ENCODE results near the gene PMIS2.

Gene PMIS2

GRCh38 chr19:35556846-35557538 lies 29.0 kb upstream of the PMIS2 start:
- no peak for DNase-seq

DNA sequence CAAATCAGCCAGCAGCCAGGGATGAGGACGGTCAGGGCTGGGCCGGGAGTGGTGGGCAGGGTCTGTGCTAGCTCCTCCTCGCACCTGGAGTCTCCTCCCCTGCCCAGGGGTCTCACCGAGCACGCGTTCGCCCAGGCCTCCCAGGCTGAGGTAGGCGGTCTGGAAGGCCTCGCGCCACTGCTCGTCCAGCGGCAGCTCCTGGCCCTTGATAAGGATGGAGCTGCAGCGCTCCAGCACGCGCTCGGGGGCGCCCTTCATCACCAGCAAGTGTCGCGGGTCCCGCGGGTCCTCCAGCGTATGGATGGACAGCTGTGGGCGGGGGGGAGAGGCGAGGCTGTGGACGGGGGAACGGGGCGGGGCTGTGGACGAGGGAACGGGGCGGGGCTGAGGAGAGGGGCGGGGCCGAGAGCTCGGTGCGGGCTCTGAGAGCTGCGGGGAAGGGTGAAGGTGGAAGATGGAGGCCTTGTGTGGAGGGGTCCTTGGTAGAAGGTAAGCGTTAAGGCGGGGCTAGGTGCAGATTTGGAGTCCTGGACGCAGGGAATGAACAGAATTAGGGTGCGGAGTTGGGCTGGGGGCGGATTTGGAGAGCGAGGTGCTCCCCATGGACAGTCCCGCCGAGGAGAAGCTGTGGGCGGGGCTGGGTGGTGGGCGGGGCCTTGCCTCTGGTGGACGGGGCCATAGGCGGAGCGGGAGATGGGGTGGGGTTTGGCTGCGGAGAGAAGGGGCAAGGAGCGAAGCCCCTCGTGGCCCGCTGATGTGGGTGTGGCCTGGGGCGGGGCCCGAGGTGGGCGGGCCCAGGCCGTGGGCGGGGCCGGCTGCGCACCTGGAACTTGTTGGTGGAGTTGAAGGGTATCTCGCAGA lies 28.2 kb upstream of the PMIS2 start:
- peak; percentile 43 to 57 for DNase-seq

- no peak for DNase-seq
Observed at GRCh38 chr19:35558400-35559280, 27.3 kb upstream of the PMIS2 start.

GRCh38 chr19:35559281-35559659 lies 26.7 kb upstream of the PMIS2 start:
- no peak for DNase-seq

- no peak for DNase-seq
Observed at GRCh38 chr19:35559781-35560180, 26.2 kb upstream of the PMIS2 start.

GRCh38 chr19:35560271-35560670 lies 25.7 kb upstream of the PMIS2 start:
- DNase-seq = no peak

DNA sequence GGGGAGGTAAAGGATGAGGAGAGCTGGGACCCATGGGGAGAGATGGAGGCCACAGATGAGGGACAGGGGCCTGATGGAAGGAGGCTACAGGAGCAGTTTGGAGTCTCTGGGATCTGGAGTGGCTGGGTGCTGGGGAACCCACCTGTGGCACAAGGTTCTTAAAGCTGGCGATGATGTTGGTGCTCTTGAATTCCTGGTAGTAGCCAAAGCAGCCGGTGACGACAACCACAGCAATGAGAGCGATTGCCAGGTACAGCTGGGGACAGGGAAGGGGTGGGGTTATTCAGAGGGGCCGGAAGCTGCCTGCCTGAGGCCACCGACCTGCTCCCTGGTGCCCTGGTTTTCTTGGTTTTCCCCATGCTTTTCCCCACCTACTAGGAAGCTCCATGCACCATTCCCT lies 25.3 kb upstream of the PMIS2 start:
- no peak for DNase-seq

DNA sequence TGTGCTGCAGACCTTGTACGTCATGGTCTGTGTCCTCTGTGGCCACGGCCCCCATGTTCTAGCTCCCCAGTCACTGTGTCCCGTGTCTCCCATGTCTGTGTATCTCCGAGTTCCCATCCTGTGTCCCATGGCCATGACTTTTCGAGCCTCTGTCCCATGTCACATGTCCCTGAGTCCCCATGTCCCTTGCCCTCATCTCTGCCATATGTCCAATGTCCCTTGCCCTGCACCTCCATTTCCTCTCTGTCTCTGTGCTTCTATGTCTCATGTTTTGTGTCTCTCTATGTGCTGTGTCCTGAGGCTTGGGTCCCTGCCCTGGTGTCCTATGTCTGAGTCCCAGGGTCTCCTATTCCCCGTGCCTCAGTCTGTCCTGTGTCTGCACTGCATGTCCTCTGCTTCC lies 24.5 kb upstream of the PMIS2 start:
- DNase-seq = no peak

- no peak for DNase-seq
Observed at GRCh38 chr19:35562336-35562735, 23.6 kb upstream of the PMIS2 start.

DNA sequence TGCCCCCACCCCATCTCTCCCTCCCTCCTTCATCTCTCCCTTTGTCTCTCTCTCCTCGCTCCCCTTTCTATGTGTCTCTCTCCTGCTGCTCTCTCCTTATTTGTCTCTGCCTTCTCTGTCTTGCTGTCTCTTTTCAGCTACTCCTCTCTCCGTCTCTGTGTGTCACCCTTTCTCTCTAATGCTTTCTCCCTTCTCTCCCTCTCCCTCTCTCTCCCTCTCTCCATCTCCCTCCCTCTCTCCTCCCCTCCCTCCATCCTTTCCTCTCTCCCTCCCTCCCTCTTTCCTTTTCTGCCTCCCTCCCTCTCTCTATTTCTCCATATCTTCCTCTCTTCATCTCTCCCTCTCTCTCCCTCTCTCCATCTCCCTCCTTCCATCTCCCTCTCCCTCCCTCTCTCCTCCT lies 23.2 kb upstream of the PMIS2 start:
- no peak for DNase-seq

DNA sequence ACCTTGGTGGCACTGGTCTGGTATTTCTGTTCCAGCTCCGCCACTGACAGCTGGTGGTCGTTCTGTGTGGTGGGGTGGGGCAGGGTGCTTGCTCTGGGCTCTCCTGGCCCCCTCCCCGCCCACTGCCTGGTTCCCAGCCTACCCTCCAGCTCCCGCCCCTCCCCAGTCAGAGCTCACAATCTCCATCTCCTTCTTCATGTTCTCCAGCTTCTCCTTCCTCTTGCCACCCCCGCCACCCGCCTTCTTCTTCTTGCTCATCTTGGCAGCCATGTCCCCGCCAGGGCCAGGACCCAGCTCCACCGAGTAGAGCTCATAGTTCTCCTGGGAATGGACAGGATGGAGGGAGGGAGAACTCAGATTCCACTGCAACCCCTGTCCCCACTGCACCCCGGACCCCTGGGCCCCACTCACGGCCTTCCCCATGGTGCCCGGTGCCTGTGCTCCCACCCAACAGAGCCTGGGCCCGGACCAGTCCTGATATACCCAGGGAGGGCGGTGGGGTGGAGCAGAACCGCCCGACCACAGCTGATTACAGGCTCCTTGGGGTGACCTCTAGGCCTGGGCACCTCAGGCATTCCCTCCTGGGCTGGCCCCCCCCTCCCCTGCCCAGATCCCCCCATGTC lies 22.7 kb upstream of the PMIS2 start, which contains the start of gene ATP4A:
Gene ATP4A (minus strand): TSS at position 452 of the 623 bp plus-strand sequence. CDS start 29 bp downstream, at position 423.
- DNase-seq = no peak

GRCh38 chr19:35565016-35565856 lies 20.7 kb upstream of the PMIS2 start:
- no peak for DNase-seq

- DNase-seq = no peak
Observed at GRCh38 chr19:35566738-35567137, 19.2 kb upstream of the PMIS2 start.

GRCh38 chr19:35569281-35569781 lies 16.6 kb upstream of the PMIS2 start:
- DNase-seq = no peak

GRCh38 chr19:35571406-35571965 lies 14.5 kb upstream of the PMIS2 start:
- no peak for DNase-seq

- no peak for DNase-seq
Observed at GRCh38 chr19:35577918-35578317, 8.1 kb upstream of the PMIS2 start.

DNA sequence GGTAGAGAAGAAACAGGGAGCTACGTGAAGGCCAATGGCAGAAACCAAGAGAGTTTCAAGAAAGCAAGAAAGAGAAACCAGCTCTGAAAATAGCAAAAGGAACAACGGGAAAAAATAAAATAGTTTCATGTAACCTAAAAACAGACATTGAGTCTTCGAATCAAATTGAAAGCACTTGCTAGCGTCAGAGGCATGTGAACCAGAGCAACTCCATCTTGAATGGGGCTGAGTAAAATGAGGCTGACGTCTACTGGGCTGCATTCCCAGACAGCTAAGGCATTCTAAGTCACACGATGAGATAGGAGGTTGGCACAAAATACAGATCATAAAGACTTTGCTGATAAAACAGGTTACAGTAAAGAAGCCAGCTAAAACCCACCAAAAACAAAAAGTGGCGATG lies 7.3 kb upstream of the PMIS2 start:
- DNase-seq = no peak

DNA sequence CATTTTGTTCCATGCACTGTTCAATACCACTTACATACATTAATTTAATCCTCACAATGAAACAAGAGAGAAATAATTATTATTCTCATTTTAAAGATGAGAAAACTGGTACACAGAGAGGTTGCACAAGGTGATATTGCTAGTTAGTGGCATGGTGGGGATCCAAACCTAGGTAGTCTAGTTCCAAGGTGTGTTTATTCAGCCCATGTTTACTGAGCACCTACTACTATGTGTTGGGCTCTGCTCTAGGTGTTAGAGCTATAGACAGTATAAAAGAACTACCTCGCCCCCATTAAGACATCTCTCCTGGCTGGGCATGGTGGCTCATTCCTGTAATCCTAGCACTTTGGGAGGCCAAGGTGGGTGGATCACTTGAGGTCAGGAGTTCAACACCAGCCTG lies 3.2 kb upstream of the PMIS2 start:
- no peak for DNase-seq

GRCh38 chr19:35587321-35587720 lies 1.3 kb downstream of the PMIS2 start:
- no peak for DNase-seq

DNA sequence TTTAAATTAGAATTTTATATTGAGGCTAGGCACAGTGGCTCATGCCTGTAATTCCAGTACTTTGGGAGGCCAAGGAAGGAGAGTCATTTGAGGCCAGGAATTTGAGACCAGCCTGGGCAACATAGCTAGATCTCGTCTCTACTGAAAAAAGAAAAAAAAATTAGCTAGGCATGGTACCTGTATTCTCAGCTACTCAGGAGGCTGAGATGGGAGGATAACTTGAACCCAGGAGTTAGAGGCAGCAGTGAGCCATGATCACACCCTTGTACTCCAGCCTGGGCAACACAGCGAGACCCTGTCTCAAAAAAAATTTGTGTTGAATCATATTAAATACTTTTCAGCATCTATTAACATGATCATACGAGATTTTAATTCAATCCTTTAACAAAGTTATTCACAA lies 4.9 kb downstream of the PMIS2 start:
- no peak for DNase-seq

- DNase-seq = no peak
Observed at GRCh38 chr19:35592226-35592625, 6.3 kb downstream of the PMIS2 start.

Data from activated CD4-positive, alpha-beta T cell treated with anti-CD3 and anti-CD28 coated beads for 4 hours (primary cell).